B cell (primary cell): ENCODE data around the gene ADAM12. TPM values are rescaled to one million over a fixed set of nuclear protein-coding genes. Genes with fewer than 3 reads are reported as not detected.

Experiments used
- ATAC-seq: fragments of 200-7000 bp; cut with Tn5 transposase; one replicate; pipeline ENCODE4 v1.10.0; 2021; ENCODE audit warnings: low read depth, mild to moderate bottlenecking, moderate number of reproducible peaks, moderate library complexity
- CTCF ChIA-PET: fragments of 350-600 bp; sonication (Branson Sonifier 250); formaldehyde crosslinking; loops from one replicate; lab custom pipeline; 2021; ENCODE audit warnings: antibody characterized with exemption, inconsistent platforms; lab: Charles Lee
- POLR2A ChIA-PET: fragments of 350-600 bp; sonication (Branson Sonifier 250); formaldehyde crosslinking; loops from one replicate; lab custom pipeline; 2021; ENCODE audit warnings: antibody characterized with exemption; lab: Charles Lee
- DNase-seq: peaks from one replicate; pipeline ENCODE4 v3.0.0; 2013
- H2AFZ ChIP-seq: 2 replicates; pipeline ENCODE4 v1.6.1; 2012; ENCODE audit warnings: mild to moderate bottlenecking, low read depth, low read length; ENCODE audit not compliant: insufficient read depth, poor library complexity, severe bottlenecking
- H3K27ac ChIP-seq, 2 donors: 1 replicate in 1 of 2; 2 replicates in 1 of 2; pipeline ENCODE4 v1.5.1; 2012 to 2013; ENCODE audit warnings: low read length in 2 of 2, mild to moderate bottlenecking in 2 of 2, moderate library complexity in 1 of 2
- H3K27me3 ChIP-seq, 4 experiments: fragments of 200-600 bp in 1 of 4; sonication (generic) in 1 of 4; replicated peaks in 1 of 4; 1 replicate in 2 of 4; 2 replicates in 2 of 4; pipeline versions ENCODE4 v1.6.1 to v1.7.0; 2013 to 2016; ENCODE audit warnings: low read length in 3 of 4, mild to moderate bottlenecking in 2 of 4, mixed read lengths in 1 of 4, moderate library complexity in 1 of 4; ENCODE audit not compliant: insufficient read depth in 4 of 4, control insufficient read depth in 3 of 4; ENCODE audit errors: control extremely low read depth in 1 of 4
- H3K36me3 ChIP-seq, 2 experiments: replicated peaks in 1 of 2; 1 replicate in 1 of 2; 2 replicates in 1 of 2; pipeline versions ENCODE4 v1.6.1 to v1.7.1; 2013; ENCODE audit warnings: low read length in 1 of 2; ENCODE audit not compliant: insufficient read depth in 2 of 2, control insufficient read depth in 1 of 2; ENCODE audit errors: control extremely low read depth in 1 of 2, extremely low read depth in 1 of 2
- H3K4me1 ChIP-seq, 2 donors: fragments of 200-600 bp in 1 of 2; sonication (generic) in 1 of 2; 1 replicate in 1 of 2; 2 replicates in 1 of 2; pipeline versions ENCODE4 v1.5.1 to v1.6.1; 2013 to 2017; ENCODE audit warnings: low read length in 2 of 2; ENCODE audit not compliant: control insufficient read depth in 2 of 2, insufficient read depth in 2 of 2
- H3K4me2 ChIP-seq: replicated peaks from 2 replicates; pipeline ENCODE3; 2012; ENCODE audit warnings: mild to moderate bottlenecking, low read depth, low read length; ENCODE audit not compliant: poor library complexity, severe bottlenecking
- H3K4me3 ChIP-seq, 5 experiments: fragments of 200-600 bp in 1 of 5; sonication (generic) in 1 of 5; 1 replicate in 3 of 5; 2 replicates in 2 of 5; pipeline versions ENCODE4 v1.5.1 to v1.7.0; 2011 to 2016; ENCODE audit warnings: low read length in 4 of 5, mild to moderate bottlenecking in 4 of 5, low read depth in 2 of 5, control low read depth in 1 of 5, moderate library complexity in 1 of 5; ENCODE audit not compliant: insufficient read depth in 1 of 5; ENCODE audit errors: control extremely low read depth in 1 of 5, extremely low read depth in 1 of 5
- H3K79me2 ChIP-seq: fragments of 200-600 bp; sonication (generic); one replicate; pipeline ENCODE4 v1.6.0; 2016; ENCODE audit warnings: low read length; ENCODE audit not compliant: control insufficient read depth, insufficient read depth
- H3K9ac ChIP-seq: fragments of 200-600 bp; sonication (generic); 2 replicates; pipeline ENCODE4 v1.6.1; 2017; ENCODE audit warnings: mild to moderate bottlenecking, low read length, moderate library complexity
- H3K9me3 ChIP-seq, 3 donors: one replicate each; pipeline versions ENCODE4 v1.6.1 to v1.7.1; 2013; ENCODE audit warnings: low read length in 2 of 3; ENCODE audit not compliant: control insufficient read depth in 2 of 3, insufficient read depth in 1 of 3; ENCODE audit errors: control extremely low read depth in 1 of 3
- H4K20me1 ChIP-seq: 2 replicates; pipeline ENCODE4 v1.6.0; 2012; ENCODE audit warnings: mild to moderate bottlenecking, low read length; ENCODE audit not compliant: insufficient read depth, control insufficient read depth, poor library complexity, severe bottlenecking
- H3K27ac Mint-ChIP-seq: one replicate; pipeline ENCODE4 v1.8.0; 2021; ENCODE audit warnings: mixed read lengths
- H3K27me3 Mint-ChIP-seq: one replicate; pipeline ENCODE4 v1.8.0; 2021; ENCODE audit warnings: mixed read lengths
- H3K4me1 Mint-ChIP-seq: one replicate; pipeline ENCODE4 v1.8.0; 2021; ENCODE audit warnings: mixed read lengths
- H3K4me3 Mint-ChIP-seq: one replicate; pipeline ENCODE4 v1.8.0; 2021; ENCODE audit warnings: mixed read lengths
- H3K9me3 Mint-ChIP-seq: one replicate; pipeline ENCODE4 v1.8.0; 2022; ENCODE audit warnings: mixed read lengths; ENCODE audit not compliant: insufficient read depth
- EZH2 ChIP-seq: IDR thresholded peaks from 2 replicates; pipeline ENCODE4 v1.6.1; 2012; ENCODE audit warnings: borderline replicate concordance, low read depth, mild to moderate bottlenecking, moderate library complexity, low read length; ENCODE audit not compliant: insufficient read depth, poor library complexity, severe bottlenecking
- WGBS: methylation state at CpG from one replicate; pipeline ENCODE4 v1.1.5; 2013; ENCODE audit warnings: missing lambda C conversion rate; ENCODE audit not compliant: insufficient coverage; 5-methylcytosine and 5-hydroxymethylcytosine counted together
- intact Hi-C: fragments of 100-400 bp; cut with micrococcal nuclease; formaldehyde crosslinking; loops from one replicate; pipeline ENCODE4 v1.10.0; 2022
- polyA plus RNA-seq: library from polyadenylated mRNA; depleted of rRNA; stranded (reverse); fragments of >200 nt; gene quantifications from 2 replicates; pipeline ENCODE4 v1.2.3, GENCODE V29; 2012
- total RNA-seq, 2 donors: library from RNA; stranded (reverse); fragments of 120-200 nt in 1 of 2; gene quantifications; 1 replicate in 1 of 2; 2 replicates in 1 of 2; pipeline versions ENCODE4 v1.2.3 to v1.2.4, GENCODE V29; 2013 to 2022
- TF ChIP-seq, protein P1 (sequence below): fragments of 200-600 bp; IDR thresholded peaks from one replicate; pipeline ENCODE4 v1.8.0; 2022; ENCODE audit warnings: antibody characterized with exemption, mild to moderate bottlenecking

ADAM12 gene
- total and polyA plus RNA-seq, 2 donors (not counting 1 experiment from before 2014, with no cell fraction given) = 0.01 to 0.22 TPM

GRCh38 chr10:126066456-126066855, 321.8 kb downstream of the ADAM12 start:
- no peak for ATAC-seq
- Mint-ChIP-seq H3K27me3 (peaks cover 13% of the 10 kb centered on the region), H3K9me3 (no peaks in the 10 kb centered on the region), H3K4me1 (no peaks in the 10 kb centered on the region), H3K27ac (no peak overlapping the region), H3K4me3 (no peak overlapping the region)
- H3K4me1 ChIP-seq = no peaks in the 10 kb centered on the region
- CTCF ChIA-PET = no interaction called here
- no peak overlapping the region for H3K27ac ChIP-seq
- H3K4me2 ChIP-seq = no peak overlapping the region
- H2AFZ ChIP-seq = no peak overlapping the region
- H3K9ac ChIP-seq = no peak overlapping the region
- peaks cover 0 to 4% (median 0%) of the 10 kb centered on the region in 4 experiments for H3K27me3 ChIP-seq
- H4K20me1 ChIP-seq = no peaks in the 10 kb centered on the region
- intact Hi-C loops = no loop called here
- WGBS = 91% methylated on average over 9 of the region's 10 CpGs
- TF ChIP-seq, protein P1, sequence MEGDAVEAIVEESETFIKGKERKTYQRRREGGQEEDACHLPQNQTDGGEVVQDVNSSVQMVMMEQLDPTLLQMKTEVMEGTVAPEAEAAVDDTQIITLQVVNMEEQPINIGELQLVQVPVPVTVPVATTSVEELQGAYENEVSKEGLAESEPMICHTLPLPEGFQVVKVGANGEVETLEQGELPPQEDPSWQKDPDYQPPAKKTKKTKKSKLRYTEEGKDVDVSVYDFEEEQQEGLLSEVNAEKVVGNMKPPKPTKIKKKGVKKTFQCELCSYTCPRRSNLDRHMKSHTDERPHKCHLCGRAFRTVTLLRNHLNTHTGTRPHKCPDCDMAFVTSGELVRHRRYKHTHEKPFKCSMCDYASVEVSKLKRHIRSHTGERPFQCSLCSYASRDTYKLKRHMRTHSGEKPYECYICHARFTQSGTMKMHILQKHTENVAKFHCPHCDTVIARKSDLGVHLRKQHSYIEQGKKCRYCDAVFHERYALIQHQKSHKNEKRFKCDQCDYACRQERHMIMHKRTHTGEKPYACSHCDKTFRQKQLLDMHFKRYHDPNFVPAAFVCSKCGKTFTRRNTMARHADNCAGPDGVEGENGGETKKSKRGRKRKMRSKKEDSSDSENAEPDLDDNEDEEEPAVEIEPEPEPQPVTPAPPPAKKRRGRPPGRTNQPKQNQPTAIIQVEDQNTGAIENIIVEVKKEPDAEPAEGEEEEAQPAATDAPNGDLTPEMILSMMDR = no peak
- POLR2A ChIA-PET = no interaction called here
- H3K36me3 ChIP-seq = no peaks in the 10 kb centered on the region
- no peaks in the 10 kb centered on the region for H3K79me2 ChIP-seq
- H3K9me3 ChIP-seq = no peaks in the 10 kb centered on the region
- H3K4me3 ChIP-seq = no peak overlapping the region
- no peak for DNase-seq

GRCh38 chr10:126065751-126066377, 322.4 kb downstream of the ADAM12 start:
- ATAC-seq (no peak), DNase-seq (no peak)
- Histone ChIP-seq H3K4me1 (no peaks in the 10 kb centered on the region), H3K27ac (no peak overlapping the region), H4K20me1 (no peaks in the 10 kb centered on the region), H3K9ac (no peak overlapping the region), H3K36me3 (no peaks in the 10 kb centered on the region), H3K79me2 (no peaks in the 10 kb centered on the region), H2AFZ (no peak overlapping the region), H3K4me3 (no peak overlapping the region), H3K9me3 (no peaks in the 10 kb centered on the region), H3K4me2 (no peak overlapping the region), H3K27me3 (peaks cover 0 to 4% (median 0%) of the 10 kb centered on the region in 4 experiments)
- ChIA-PET CTCF (no interaction called here), POLR2A (no interaction called here)
- TF ChIP-seq, protein P1 = no peak
- no peak for TF ChIP-seq EZH2
- H3K9me3 Mint-ChIP-seq = no peaks in the 10 kb centered on the region
- no peak overlapping the region for H3K4me3 Mint-ChIP-seq
- H3K27ac Mint-ChIP-seq = no peak overlapping the region
- peaks cover 15% of the 10 kb centered on the region for H3K27me3 Mint-ChIP-seq
- intact Hi-C loops = no loop called here
- no peaks in the 10 kb centered on the region for H3K4me1 Mint-ChIP-seq
- 88% methylated on average over 8 of the region's 9 CpGs for WGBS
